Endothelial cell of umbilical vein (primary cell): ENCODE measurements around the gene COL1A2. TPM values are rescaled to one million over a fixed set of nuclear protein-coding genes. Genes with fewer than 3 reads are reported as not detected.

ENCODE experiments used
- BruUV-seq: library from RNA; stranded (reverse); fragments of 400-500 nt; replicated peaks from 2 replicates; lab custom pipeline; 2021; lab: Mats Ljungman, UMichigan
- CTCF ChIA-PET: fragments of 300-600, 350-600 bp; sonication (Branson Sonifier 250); formaldehyde crosslinking; loops from one replicate; lab custom pipeline; 2021; ENCODE audit warnings: antibody characterized with exemption, inconsistent platforms; lab: Charles Lee
- POLR2A ChIA-PET: fragments of 300-600, 350-600 bp; sonication (Branson Sonifier 250); formaldehyde crosslinking; loops from one replicate; lab custom pipeline; 2021; ENCODE audit warnings: antibody characterized with exemption, inconsistent platforms; lab: Charles Lee
- DNase-seq: peaks from one replicate; pipeline ENCODE4 v3.0.0-alpha.2; 2011; ENCODE audit warnings: low read depth, low spot score
- FAIRE-seq: peaks from 2 replicates; lab custom pipeline; 2011; peaks lifted over from hg19 to GRCh38; lab: Jason Lieb, UNC
- H2AFZ ChIP-seq: 2 replicates; pipeline ENCODE4 v1.6.0; 2012; ENCODE audit warnings: low read depth, low read length, control low read depth, inconsistent platforms
- H3K27ac ChIP-seq: 2 replicates; pipeline ENCODE4 v1.5.1; 2011; ENCODE audit warnings: low read depth, mild to moderate bottlenecking, control low read depth, low read length, moderate library complexity; ENCODE audit not compliant: insufficient read depth
- H3K27me3 ChIP-seq, 2 experiments: 2 replicates each; pipeline versions ENCODE4 v1.6.0 to v1.6.1; 2011; ENCODE audit warnings: low read length in 2 of 2, mixed read lengths in 1 of 2; ENCODE audit not compliant: control insufficient read depth in 2 of 2, insufficient read depth in 2 of 2
- H3K36me3 ChIP-seq, 2 experiments: 2 replicates in 1 of 2; 3 replicates in 1 of 2; pipeline ENCODE4 v1.5.1; 2011; ENCODE audit warnings: low read length in 2 of 2, mild to moderate bottlenecking in 1 of 2, moderate library complexity in 1 of 2; ENCODE audit not compliant: control insufficient read depth in 2 of 2, insufficient read depth in 2 of 2; ENCODE audit errors: extremely low read depth in 1 of 2
- H3K4me1 ChIP-seq: 3 replicates; pipeline ENCODE4 v1.5.1; 2011; ENCODE audit warnings: mild to moderate bottlenecking, low read length; ENCODE audit not compliant: control insufficient read depth, insufficient read depth; ENCODE audit errors: extremely low read depth
- H3K4me2 ChIP-seq: 2 replicates; pipeline ENCODE4 v1.6.1; 2011; ENCODE audit warnings: low read length, control low read depth, mixed read lengths; ENCODE audit not compliant: insufficient read depth
- H3K4me3 ChIP-seq, 3 experiments: fragments of 200-600 bp in 1 of 3; sonication (generic), shearing (Covaris generic) in 1 of 3; replicated peaks in 1 of 3; 2 replicates each; pipeline ENCODE4 v1.5.1; 2011 to 2016; ENCODE audit warnings: control low read depth in 3 of 3, low read length in 3 of 3, mild to moderate bottlenecking in 2 of 3, inconsistent platforms in 1 of 3, low read depth in 1 of 3, moderate library complexity in 1 of 3; ENCODE audit not compliant: insufficient read depth in 1 of 3
- H3K79me2 ChIP-seq: 2 replicates; pipeline ENCODE4 v1.6.0; 2012; ENCODE audit warnings: low read length, inconsistent platforms; ENCODE audit not compliant: control insufficient read depth, insufficient read depth
- H3K9ac ChIP-seq: replicated peaks from 2 replicates; pipeline ENCODE3; 2011; ENCODE audit warnings: low read length, control low read depth; ENCODE audit not compliant: insufficient read depth; ENCODE audit errors: extremely low read depth
- H3K9me1 ChIP-seq: replicated peaks from 3 replicates; pipeline ENCODE4 v1.6.0; 2011; ENCODE audit warnings: mild to moderate bottlenecking, low read length; ENCODE audit not compliant: control insufficient read depth, insufficient read depth; ENCODE audit errors: extremely low read depth
- H3K9me3 ChIP-seq: replicated peaks from 2 replicates; pipeline ENCODE4 v1.5.1; 2012; ENCODE audit warnings: low read length, inconsistent platforms; ENCODE audit not compliant: control insufficient read depth, insufficient read depth
- H4K20me1 ChIP-seq: replicated peaks from 2 replicates; pipeline ENCODE3; 2011; ENCODE audit warnings: mild to moderate bottlenecking, low read length; ENCODE audit not compliant: control insufficient read depth, insufficient read depth; ENCODE audit errors: extremely low read depth
- CTCF ChIP-seq, 2 donors: IDR thresholded peaks; 1 replicate in 1 of 2; 2 replicates in 1 of 2; pipeline ENCODE4 v1.5.1; 2011; ENCODE audit warnings: low read length in 2 of 2, mild to moderate bottlenecking in 2 of 2, moderate library complexity in 2 of 2, control low read depth in 1 of 2, inconsistent platforms in 1 of 2, low read depth in 1 of 2; ENCODE audit not compliant: insufficient read depth in 1 of 2; ENCODE audit errors: extremely low read depth in 1 of 2
- EZH2 ChIP-seq: IDR thresholded peaks from 2 replicates; pipeline ENCODE4 v1.6.1; 2012; ENCODE audit warnings: borderline replicate concordance, low read depth, mild to moderate bottlenecking, moderate library complexity, low read length, inconsistent platforms; ENCODE audit not compliant: severe bottlenecking
- FOS ChIP-seq: IDR thresholded peaks from 2 replicates; pipeline ENCODE4 v1.6.1; 2011; ENCODE audit warnings: mild to moderate bottlenecking, low read length, moderate library complexity, borderline replicate concordance; ENCODE audit not compliant: insufficient read depth
- GATA2 ChIP-seq: IDR thresholded peaks from 2 replicates; pipeline ENCODE4 v1.7.0; 2011; ENCODE audit warnings: low read depth, mild to moderate bottlenecking, moderate library complexity, mixed read lengths, low read length; ENCODE audit not compliant: insufficient read length, insufficient read depth
- JUN ChIP-seq: IDR thresholded peaks from 2 replicates; pipeline ENCODE4 v1.6.1; 2011; ENCODE audit warnings: borderline replicate concordance, low read depth; ENCODE audit not compliant: insufficient read length, insufficient read depth
- MAX ChIP-seq: IDR thresholded peaks from 2 replicates; pipeline ENCODE4 v1.6.1; 2011; ENCODE audit not compliant: insufficient read depth, insufficient read length
- POLR2A ChIP-seq: IDR thresholded peaks from 2 replicates; pipeline ENCODE4 v1.6.1; 2012; ENCODE audit warnings: low read depth, mild to moderate bottlenecking, control low read depth, low read length
- POLR2AphosphoS5 ChIP-seq: IDR thresholded peaks from 2 replicates; pipeline ENCODE4 v1.6.1; 2012; ENCODE audit warnings: low read depth, mild to moderate bottlenecking, control low read depth, low read length, moderate library complexity; ENCODE audit not compliant: insufficient read depth
- dilution Hi-C: fragments of 300-500 bp; cut with MboI; formaldehyde crosslinking; loops from one replicate; pipeline ENCODE4 v1.15.0; 2019; ENCODE audit warnings: low sequenced_read_pairs; ENCODE audit not compliant: extremely low pct_ligation_motif_present
- intact Hi-C: fragments of 100-400 bp; cut with micrococcal nuclease; formaldehyde crosslinking; loops from one replicate; pipeline ENCODE4 v1.10.0; 2022
- polyA plus RNA-seq, 4 experiments: library from polyadenylated mRNA; depleted of rRNA in 3 of 4; stranded (reverse) in 3 of 4; unstranded in 1 of 4; fragments of >200 nt; gene quantifications; 2 replicates each; pipeline versions ENCODE4 v1.2.1 to v1.2.3, GENCODE V29; 2011 to 2012; ENCODE audit warnings: missing spikeins in 1 of 4
- total RNA-seq: library from RNA; stranded (reverse); gene quantifications from 2 replicates; pipeline ENCODE4 v1.2.3, GENCODE V29; 2021

COL1A2 gene
- total and polyA plus RNA-seq, 2 donors (not counting 3 experiments of a cell fraction or from before 2014, with no cell fraction given): 28.9 to 40.8 TPM

DNA sequence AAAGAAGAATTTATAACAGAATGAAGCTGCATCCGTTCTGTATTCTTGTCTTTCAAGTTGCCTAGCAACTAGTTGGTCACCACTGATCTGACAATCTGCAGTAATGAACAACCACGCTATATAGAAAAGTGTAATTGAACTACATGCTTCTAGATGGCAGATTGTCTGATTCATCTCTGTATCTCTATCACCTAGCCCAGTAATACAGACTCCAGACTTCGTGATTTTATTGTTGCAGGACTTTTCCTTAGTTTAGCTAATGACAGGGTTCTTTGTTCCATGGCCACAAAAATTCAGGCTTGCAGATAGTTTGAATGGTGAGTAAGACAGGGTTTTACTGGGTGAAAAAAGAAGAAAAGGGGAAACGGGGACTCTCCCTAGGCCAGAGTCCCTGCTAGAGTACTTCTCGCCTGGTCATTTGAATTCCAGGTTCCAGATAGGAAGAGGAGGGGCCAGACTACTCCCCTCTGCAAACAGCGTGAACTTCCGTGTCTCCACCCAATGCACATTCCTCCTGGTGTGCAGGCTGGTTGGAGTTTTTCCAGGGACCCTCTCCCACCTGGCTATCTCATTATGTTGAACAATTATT lies 45.9 kb downstream of the COL1A2 start:
- H3K79me2 ChIP-seq: no peaks in the 10 kb centered on the region
- no peaks in the 10 kb centered on the region for H3K9me3 ChIP-seq
- H4K20me1 ChIP-seq: no peaks in the 10 kb centered on the region
- intact Hi-C loops (loop anchor here (10.0 kb wide), 1 partner anchor 444 kb away; no protein-coding TSS in a partner anchor), dilution Hi-C loops (loop anchor here (25.0 kb wide), 1 partner anchor 153 kb away; no protein-coding TSS in a partner anchor)
- no peak overlapping the region for H3K9ac ChIP-seq
- ChIA-PET CTCF (interaction anchor here (1.9 to 10.6 kb wide), 3 partner anchors 8 to 806 kb away, joined by 4 to 276 read pairs (median 15); no protein-coding TSS in a partner anchor), POLR2A (interaction anchor here (0.5 kb wide), 1 partner anchor 65 kb away, joined by 3 read pairs; no protein-coding TSS in a partner anchor)
- no peak for DNase-seq
- no peaks in the 10 kb centered on the region for H3K4me1 ChIP-seq
- H3K36me3 ChIP-seq: no peaks in the 10 kb centered on the region
- TF ChIP-seq EZH2 (no peak), FOS (no peak), POLR2A (no peak), GATA2 (no peak), POLR2AphosphoS5 (no peak), CTCF (IDR thresholded peaks at IDR 0.05; ENCODE audit: extremely low read depth in 1 of 2, insufficient read depth in 1 of 2, low read depth in 1 of 2, low read length in 2 of 2) (no peak), MAX (no peak), JUN (no peak)
- H3K27ac ChIP-seq: no peak overlapping the region
- H2AFZ ChIP-seq: no peak overlapping the region
- BruUV-seq: no TSS peak
- H3K27me3 ChIP-seq: peaks cover 0 to 8% of the 10 kb centered on the region in 2 experiments
- H3K4me2 ChIP-seq: no peak overlapping the region
- FAIRE-seq: no peak
- H3K9me1 ChIP-seq: no peaks in the 10 kb centered on the region
- H3K4me3 ChIP-seq: no peak overlapping the region
